ENCODE results near the gene TMEM59.
"Not testable (repeated sequence)": the region's sequence is repeated elsewhere in the genome, so short reads cannot be mapped to it uniquely, and the experiment has no call there.

TMEM59 gene

GRCh38 chr1:54052934-54053744 is at the start of gene TMEM59, which contains the start of gene TCEANC2:
TSS of gene TMEM59 (minus strand) at chr1:54053204. CDS start at chr1:54053188, 16 bp downstream.
TSS of gene TCEANC2 (plus strand) at chr1:54053608. CDS start at chr1:54054423, 815 bp downstream.
- DNase-seq, result peak; percentile 98

GRCh38 chr1:54100500-54100899 is 47.5 kb upstream of the TMEM59 start:
- DNase-seq, result no peak

GRCh38 chr1:54099061-54099610 is 46.1 kb upstream of the TMEM59 start:
- DNase-seq, result no peak

DNA sequence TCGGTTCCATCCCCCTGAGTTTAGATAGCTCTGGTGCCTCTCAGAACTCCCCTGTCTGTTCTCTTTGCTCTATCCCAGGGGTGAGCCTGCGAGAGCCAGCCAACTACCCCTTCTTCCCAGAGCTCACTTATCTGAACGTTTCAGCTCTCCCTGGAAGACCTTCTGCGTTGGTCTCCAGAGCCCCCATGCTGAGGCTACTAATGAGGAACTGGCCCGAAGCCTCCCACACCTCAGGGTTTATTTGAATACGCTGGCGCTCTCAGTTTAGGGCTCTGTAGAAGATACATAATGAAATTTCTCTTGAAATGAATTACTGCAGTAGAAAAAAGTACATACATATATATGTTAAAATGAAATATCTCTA is 43.9 kb upstream of the TMEM59 start:
- no peak for DNase-seq

DNA sequence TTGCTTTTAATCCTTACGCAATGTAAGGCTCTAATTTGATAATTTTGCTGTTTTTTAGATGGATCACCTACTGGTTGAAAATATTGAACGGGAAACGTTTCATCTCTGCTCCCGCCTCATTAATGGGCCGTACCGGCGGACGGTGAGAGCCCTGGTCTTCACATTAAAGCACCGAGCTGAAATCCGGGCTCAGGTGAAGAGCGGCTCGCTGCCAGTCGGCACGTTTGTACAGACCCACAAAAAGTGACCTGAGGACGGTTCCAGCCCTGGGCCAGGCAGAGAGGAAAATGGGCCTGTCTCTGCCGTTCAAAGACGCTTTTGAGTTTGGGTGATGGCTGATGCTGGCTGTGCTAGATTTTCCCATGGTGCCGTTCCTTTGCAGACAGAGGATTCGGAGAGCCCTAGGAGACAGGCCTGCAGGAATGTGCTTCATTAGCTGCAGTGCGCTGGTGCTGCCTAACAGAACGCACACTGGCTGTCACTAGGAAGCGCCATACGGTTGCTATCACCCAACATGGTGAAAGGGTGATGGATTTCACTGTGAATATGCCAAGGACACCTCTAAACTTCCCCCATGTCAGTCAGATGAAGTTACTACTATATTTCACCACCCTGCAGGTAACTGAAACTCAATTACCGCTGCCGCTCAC is 43.3 kb upstream of the TMEM59 start:
- no peak for DNase-seq

DNA sequence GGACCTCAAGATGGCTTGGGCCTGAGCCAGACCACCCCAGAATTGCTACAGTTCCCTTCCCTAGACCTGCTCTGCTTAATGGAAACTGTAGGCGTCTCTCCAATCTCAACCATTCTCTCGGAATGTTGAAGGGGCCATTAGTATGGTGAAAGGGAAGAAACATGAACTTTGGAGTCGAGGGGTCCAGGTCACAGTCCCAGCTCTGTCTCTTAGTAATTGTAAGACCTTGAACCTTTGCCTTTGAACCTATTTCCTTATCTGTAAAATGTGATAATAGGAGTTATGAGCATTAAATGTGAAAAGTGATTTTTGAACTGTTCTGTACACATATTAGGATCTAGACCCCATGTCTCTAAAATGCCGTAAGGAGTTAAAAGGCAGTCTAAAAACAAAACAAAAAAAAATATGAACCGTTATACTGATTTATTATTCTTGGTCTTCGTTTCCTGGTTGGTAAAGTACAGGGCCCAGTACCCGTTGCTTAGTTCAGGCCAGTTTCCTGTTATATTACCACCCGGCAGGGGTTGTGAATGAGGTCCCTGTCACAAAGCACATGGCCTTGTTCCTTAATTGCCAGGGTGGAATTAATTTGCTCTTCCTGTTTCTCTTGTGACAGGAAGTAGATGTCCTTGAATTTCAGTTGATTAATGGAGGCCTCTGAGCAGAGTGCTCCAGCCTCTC is 42.7 kb upstream of the TMEM59 start:
- no peak for DNase-seq

DNA sequence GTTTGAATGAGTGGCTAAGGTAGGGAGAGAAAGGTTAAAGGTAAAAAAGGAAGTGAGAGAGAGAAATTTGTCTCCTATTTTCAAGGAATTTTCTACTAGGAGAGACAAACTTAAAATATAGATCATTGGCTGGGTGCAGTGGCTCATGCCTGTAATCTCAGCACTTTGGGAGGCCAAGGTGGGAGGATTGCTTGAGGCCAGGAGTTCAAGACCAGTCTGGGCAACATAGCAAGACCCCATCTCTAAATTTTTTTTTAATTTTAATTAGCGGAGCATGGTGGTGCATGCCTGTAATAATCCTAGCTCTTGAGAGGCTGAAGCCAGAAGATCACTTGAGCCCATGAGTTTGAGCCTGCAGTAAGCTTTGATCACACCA is 41.7 kb upstream of the TMEM59 start:
- DNase-seq, result not testable (repeated sequence)

GRCh38 chr1:54094001-54094729 is 41.2 kb upstream of the TMEM59 start:
- DNase-seq, result no peak

- no peak for DNase-seq
Measured at GRCh38 chr1:54091666-54092065, 38.7 kb upstream of the TMEM59 start.

- DNase-seq, result no peak
Measured at GRCh38 chr1:54088385-54088784, 35.4 kb upstream of the TMEM59 start.

DNA sequence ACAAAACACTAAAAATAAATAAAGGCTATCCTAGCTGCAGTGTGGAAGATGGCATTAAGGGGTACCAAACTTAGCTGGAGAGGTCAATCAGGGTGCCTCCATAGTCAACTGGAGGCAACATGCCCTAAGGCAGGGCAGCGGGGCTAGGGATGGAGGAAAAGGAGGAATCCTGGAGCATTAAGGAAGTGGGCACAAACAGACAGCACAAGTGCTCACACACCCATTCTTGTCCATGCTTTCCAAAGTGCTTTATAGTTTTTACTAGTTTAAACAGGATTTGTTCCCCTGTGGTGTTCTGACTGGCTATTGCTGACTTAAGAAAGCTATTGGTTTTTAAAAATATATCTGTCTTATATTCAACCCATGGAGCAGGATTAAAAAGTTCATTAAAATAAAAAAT is 33.8 kb upstream of the TMEM59 start:
- no peak for DNase-seq

GRCh38 chr1:54084794-54085193 is 31.8 kb upstream of the TMEM59 start:
- DNase-seq, result no peak

DNA sequence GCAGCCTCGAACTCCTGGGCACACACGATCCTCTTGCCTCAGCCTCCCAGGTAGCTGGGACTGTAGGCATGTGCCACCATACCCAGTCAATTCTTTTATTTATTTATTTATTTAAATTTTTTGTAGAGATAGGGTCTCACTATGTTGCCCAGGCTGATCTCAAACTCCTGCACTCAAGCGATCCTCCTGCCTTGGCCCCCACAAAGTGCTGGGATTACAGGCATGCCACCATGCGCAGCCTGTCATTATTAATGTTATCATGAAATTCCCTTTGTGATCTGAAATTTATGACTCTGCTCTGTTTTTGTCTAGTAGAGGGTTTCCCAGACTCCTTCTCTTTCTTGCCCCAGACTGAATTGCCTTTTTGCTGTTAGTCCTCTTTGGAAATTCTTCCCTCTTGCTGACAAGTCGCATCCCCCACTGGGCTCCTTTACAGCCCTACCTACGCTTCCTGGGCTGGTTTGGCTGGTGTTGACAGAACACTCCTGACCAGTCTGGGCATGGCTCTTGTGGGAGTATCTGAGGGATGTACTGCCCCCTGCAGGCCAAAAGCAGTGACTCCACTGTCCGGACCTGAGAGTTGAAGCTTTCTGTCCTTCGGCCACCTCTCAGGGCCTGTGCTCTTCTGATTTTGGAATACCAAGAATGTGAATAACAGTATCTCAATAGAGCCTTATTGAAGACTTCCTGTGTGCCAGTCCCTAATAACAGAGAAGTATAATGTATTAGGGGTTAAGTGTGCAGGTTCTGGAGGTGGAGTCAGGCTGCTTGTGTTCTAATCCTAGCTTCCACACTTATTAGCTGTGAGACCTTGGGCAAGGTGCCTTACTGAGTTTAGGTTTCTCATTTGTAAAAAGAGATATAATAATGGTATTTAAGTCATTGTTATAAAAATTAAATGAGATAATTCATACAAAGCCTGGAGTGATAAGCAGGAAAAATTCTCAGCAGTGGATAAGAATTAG is 28.6 kb upstream of the TMEM59 start:
- DNase-seq, result peak; percentile 58

DNA sequence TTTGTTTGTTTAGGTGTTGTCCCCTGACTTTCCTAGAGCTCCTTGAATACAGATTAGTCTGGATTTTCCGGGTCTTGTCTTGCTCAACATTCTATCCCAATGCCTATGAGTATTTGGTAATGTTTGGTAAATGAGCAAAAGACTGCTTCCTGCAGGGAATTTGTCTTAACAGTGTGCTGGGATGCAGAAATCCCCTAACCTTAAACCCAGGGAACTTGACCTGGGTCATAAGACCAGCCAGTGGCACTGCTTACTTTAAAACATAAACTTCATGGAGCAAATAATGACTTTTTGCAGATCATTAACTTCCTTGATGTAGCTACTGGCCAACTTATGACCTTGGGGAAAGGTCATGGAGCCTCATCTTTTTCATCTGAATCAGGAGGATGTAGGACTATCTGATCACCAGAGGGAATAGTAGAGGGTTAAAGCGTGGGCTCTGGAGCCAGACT is 27.6 kb upstream of the TMEM59 start:
- DNase-seq, result no peak

DNA sequence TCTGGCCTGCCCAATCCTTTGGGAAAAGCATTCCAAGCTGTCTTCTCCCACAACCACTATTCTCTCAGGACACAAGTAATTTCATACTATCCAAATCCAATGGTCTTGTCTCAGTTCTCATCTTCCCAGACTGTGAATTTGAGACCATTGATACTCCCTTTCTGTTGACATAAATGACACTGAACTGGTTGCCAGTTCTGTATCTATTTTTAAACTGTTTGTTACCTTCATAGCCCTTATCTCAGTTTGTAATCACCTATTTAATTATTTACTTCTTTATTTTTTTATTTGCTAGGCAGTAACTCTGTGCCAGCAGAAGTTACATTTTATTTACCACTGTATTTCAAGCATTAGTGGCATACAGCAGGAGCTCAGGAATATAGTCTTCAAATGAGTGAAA is 24.4 kb upstream of the TMEM59 start:
- DNase-seq, result no peak

DNA sequence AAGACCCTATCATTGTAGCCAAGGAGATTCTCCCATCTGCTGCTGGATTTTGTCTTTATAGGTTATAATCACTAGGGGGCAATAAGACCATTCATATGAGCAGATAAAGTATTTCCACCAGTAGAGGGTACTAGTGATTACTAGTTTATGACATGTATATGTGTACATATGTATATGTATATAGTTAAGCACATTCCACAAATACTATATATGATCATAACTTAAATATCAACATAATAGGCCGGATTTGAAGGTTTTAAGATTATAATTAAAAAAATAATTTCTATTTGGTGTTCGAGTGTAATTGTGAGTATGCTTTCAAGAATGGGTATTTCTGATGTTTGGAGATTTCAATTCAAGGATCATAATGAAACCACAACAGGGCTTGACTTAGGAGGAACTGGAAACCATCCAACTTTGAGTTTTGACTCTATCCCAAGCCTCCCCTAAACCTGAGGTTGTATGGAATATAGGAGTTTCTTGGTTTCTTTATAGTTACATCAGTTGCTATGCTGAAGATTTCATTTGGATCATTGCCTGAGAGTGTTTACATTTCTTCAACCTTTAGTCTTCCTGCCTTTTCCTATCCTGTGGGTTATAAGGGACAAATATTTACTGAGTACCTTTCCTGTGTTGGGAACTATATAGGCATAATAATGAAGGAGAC is 17.3 kb upstream of the TMEM59 start:
- DNase-seq, result peak; percentile 63

- DNase-seq, result no peak
Measured at GRCh38 chr1:54069791-54070170, 16.8 kb upstream of the TMEM59 start.

GRCh38 chr1:54064299-54064698 is 11.3 kb upstream of the TMEM59 start:
- DNase-seq, result no peak

DNA sequence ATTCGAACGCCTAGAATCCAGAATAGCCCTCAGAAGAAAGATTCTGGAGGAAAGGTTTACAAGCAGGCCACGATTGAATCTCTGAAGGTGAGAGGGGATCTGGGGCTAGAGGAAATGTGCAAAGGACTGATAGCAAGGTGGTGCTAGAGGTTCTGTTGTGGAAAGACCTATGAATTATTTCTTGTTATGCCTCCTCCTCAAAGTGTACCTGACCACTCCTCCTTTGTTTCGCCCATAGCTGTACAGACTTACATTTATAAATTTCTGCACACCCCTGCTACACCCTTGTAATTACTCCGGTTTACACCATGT is 1.4 kb upstream of the TMEM59 start:
- peak; percentile 3 for DNase-seq

GRCh38 chr1:54053745-54054437 is 887 bp upstream of the TMEM59 start:
- DNase-seq, result no peak

All from CD4-positive, alpha-beta T cell treated with Interleukin-12 subunit alpha and Interleukin-12 subunit beta, for 1 hour (primary cell).